Chondrocyte (in vitro differentiated cells): Measurements from ENCODE around the gene CHPF2. TPM values are rescaled to one million over a fixed set of nuclear protein-coding genes. Genes with fewer than 3 reads are reported as not detected.

Experiments used
- DNase-seq: peaks from one replicate; pipeline ENCODE4 v3.0.0; 2021; ENCODE audit warnings: mixed read lengths, low spot score
- H3K27ac Mint-ChIP-seq: one replicate; pipeline ENCODE4 v1.8.0; 2021; ENCODE audit warnings: mild to moderate bottlenecking, moderate library complexity, mixed read lengths; ENCODE audit not compliant: unreplicated experiment
- H3K27me3 Mint-ChIP-seq: 2 replicates; pipeline ENCODE4 v1.8.0; 2021; ENCODE audit warnings: low read depth, mixed read lengths
- H3K36me3 Mint-ChIP-seq: 2 replicates; pipeline ENCODE4 v1.8.0; 2021; ENCODE audit warnings: low read depth, mixed read lengths
- H3K4me1 Mint-ChIP-seq: 2 replicates; pipeline ENCODE4 v1.8.0; 2021; ENCODE audit warnings: low read depth, mild to moderate bottlenecking, mixed read lengths
- H3K4me3 Mint-ChIP-seq: one replicate; pipeline ENCODE4 v1.8.0; 2021; ENCODE audit warnings: mild to moderate bottlenecking, moderate library complexity, mixed read lengths; ENCODE audit not compliant: unreplicated experiment
- H3K9me3 Mint-ChIP-seq: 2 replicates; pipeline ENCODE4 v1.8.0; 2021; ENCODE audit warnings: low read depth, mixed read lengths
- total RNA-seq: library from RNA; stranded (reverse); gene quantifications from 3 replicates; pipeline ENCODE4 v1.2.1, GENCODE V29; 2021
- TF ChIP-seq, protein P1 (sequence below): fragments of 200-600 bp; sonication (generic); IDR thresholded peaks from 2 replicates; pipeline ENCODE4 v1.5.0; 2021; ENCODE audit warnings: antibody characterized with exemption, mild to moderate bottlenecking, moderate library complexity

Gene CHPF2
- total RNA-seq, 1 donor from 2014 or later: 98.3 TPM

DNA sequence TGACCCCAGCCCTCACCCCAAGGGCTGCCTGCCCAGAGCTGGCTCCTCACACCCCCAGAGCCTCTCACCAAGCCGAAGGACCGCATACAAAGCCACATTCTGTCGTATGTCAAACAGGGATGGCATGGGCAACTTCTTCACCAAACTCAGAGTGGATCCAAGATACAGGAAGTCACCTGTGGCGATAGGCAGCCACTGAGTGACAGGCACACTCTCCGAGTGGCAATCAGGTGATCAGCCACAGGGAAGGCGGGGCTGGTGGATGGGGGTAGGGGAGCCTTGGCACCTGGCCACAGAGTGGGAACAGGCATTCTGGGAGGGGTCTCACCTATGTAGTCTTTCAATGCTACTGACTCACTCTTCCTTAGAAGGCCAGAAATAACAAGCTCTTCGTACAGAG lies 38.1 kb upstream of the CHPF2 start:
- Mint-ChIP-seq H3K36me3 (no peaks in the 10 kb centered on the region), H3K27ac (no peak overlapping the region), H3K27me3 (peaks cover 30% of the 10 kb centered on the region), H3K4me3 (no peak overlapping the region), H3K4me1 (no peaks in the 10 kb centered on the region), H3K9me3 (no peaks in the 10 kb centered on the region)
- TF ChIP-seq, protein P1, sequence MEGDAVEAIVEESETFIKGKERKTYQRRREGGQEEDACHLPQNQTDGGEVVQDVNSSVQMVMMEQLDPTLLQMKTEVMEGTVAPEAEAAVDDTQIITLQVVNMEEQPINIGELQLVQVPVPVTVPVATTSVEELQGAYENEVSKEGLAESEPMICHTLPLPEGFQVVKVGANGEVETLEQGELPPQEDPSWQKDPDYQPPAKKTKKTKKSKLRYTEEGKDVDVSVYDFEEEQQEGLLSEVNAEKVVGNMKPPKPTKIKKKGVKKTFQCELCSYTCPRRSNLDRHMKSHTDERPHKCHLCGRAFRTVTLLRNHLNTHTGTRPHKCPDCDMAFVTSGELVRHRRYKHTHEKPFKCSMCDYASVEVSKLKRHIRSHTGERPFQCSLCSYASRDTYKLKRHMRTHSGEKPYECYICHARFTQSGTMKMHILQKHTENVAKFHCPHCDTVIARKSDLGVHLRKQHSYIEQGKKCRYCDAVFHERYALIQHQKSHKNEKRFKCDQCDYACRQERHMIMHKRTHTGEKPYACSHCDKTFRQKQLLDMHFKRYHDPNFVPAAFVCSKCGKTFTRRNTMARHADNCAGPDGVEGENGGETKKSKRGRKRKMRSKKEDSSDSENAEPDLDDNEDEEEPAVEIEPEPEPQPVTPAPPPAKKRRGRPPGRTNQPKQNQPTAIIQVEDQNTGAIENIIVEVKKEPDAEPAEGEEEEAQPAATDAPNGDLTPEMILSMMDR: no peak
- DNase-seq: no peak

DNA sequence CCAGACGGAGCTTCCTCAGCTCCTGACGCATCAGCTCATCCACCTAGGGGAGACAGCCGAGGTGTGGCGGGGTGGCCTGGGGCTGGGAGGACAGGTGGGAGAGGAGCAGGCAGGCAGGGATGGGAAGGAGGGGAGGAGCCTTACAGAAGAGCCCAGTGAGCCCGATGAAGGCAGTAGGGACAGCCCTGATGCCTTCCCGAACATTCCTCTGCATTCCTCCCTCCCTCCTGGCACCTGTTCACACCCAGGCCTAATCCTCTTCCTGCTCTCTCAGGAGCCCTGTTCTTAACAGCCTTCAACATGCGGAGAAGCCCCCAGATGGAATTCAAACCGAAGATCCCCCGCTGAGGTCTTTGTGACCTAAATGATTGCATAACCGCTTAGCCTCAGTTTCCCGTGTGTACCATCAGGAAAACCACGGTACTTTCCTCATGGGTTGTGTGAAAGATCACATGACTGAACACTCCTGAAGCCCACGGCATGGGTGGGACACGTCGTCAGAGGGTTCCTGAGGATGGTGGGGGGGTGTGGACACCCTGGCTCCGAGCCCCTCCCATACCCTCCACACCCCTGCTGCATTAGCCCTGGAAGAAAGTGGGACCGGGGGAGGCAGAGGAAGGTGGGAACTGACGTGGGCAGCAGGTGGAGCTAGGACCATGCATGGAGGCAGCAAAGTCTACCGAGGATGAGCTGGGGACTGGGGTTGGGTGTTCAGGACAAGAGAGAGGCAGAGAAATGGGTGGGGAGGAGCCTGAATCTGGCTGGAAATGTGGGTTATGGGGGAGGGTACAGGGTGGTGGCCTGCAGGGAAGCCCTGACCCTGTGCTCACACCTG lies 36.5 kb upstream of the CHPF2 start:
- TF ChIP-seq, protein P1: no peak
- DNase-seq: no peak
- Mint-ChIP-seq H3K4me3 (no peak overlapping the region), H3K27me3 (peaks cover 18% of the 10 kb centered on the region), H3K36me3 (no peaks in the 10 kb centered on the region), H3K4me1 (no peaks in the 10 kb centered on the region), H3K27ac (no peak overlapping the region), H3K9me3 (no peaks in the 10 kb centered on the region)

DNA sequence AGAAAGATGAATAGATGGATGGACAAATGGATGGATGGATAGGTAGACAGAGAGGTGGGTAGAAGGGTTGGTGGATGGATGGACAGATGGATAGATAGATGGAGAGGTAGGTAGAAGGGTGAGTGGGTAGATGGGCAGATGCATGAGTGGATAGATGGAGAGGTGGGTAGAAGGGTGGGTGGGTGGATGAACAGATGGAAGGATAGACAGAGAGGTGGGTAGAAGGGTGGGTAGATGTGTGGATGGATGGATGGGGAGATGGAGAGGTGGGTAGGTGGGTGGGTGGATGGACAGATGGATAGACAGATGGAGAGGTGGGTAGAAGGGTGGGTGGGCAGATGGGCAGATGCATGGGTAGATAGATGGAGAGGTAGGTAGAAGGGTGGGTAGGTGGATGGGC lies 34.4 kb upstream of the CHPF2 start:
- no peaks in the 10 kb centered on the region for H3K4me1 Mint-ChIP-seq
- H3K4me3 Mint-ChIP-seq: no peak overlapping the region
- DNase-seq: no peak
- H3K27me3 Mint-ChIP-seq: peaks cover 29% of the 10 kb centered on the region
- no peak overlapping the region for H3K27ac Mint-ChIP-seq
- H3K9me3 Mint-ChIP-seq: no peaks in the 10 kb centered on the region
- TF ChIP-seq, protein P1: no peak
- no peaks in the 10 kb centered on the region for H3K36me3 Mint-ChIP-seq

DNA sequence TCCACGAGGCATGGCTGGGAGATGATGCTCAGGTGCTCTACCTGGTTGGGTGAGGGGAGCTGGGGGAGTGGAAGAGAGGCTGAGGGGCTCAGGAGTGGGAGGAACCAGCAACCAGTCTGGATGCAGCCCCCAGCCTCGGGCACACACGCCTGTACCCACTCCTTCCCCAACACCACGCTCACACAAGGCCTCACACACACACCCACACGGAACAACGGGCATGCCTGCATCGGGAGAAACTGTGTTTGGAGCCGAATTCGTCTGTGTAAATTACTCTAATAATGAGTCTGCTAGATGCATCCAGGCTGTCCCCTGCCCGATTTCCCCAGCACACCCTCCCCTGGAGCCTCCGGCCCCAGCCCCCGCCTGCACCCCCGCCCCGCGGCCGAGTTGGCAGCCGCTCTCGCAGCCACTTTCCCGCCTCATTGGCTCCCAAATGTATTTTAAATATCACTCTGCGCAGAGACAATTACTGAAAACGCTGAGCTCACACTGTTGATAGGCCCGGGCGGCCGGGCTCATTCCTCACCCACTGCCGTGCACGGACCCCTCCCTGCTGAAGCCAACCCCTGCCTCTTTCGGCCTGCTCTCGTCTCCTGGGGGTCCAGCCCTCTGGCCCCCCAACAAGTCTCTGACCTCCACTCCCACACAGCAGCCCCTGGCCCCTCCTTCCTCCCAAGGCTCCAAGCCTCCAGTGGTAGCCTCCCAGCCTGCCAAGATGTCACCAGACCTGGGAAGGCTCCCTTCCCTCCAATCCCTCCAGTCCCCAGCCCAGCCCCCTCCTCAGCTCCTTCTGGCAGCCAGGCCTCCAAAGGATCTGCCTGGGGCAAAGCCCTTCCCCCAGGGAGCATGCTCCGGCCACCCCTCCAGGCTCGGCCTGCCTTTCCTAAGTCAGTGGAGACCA lies 33.1 kb upstream of the CHPF2 start:
- H3K27ac Mint-ChIP-seq: no peak overlapping the region
- no peak for DNase-seq
- H3K4me1 Mint-ChIP-seq: no peaks in the 10 kb centered on the region
- no peaks in the 10 kb centered on the region for H3K9me3 Mint-ChIP-seq
- H3K36me3 Mint-ChIP-seq: no peaks in the 10 kb centered on the region
- peaks cover 34% of the 10 kb centered on the region for H3K27me3 Mint-ChIP-seq
- no peak overlapping the region for H3K4me3 Mint-ChIP-seq
- TF ChIP-seq, protein P1: no peak

DNA sequence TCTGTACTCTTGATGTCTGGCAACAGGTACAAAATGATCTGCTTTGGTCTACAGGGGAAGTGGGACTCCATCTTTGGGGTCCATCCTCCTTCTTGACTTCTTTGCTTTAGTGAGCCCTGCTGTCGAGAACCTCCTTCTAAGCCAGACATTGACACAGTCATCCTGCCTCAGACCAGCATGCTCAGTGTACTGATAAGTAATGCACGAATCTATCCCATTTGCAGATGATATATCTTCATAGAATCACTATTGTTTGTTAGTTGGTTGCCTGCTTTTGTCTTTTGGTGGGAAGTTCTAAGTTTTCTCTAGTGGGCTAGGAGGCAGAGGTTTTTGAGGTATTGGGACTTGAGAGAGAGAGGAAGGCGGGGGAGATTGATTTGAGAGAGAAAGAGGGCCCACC lies 30.9 kb upstream of the CHPF2 start:
- H3K36me3 Mint-ChIP-seq: no peaks in the 10 kb centered on the region
- no peak for DNase-seq
- no peaks in the 10 kb centered on the region for H3K9me3 Mint-ChIP-seq
- no peak overlapping the region for H3K4me3 Mint-ChIP-seq
- TF ChIP-seq, protein P1: no peak
- no peaks in the 10 kb centered on the region for H3K4me1 Mint-ChIP-seq
- no peak overlapping the region for H3K27ac Mint-ChIP-seq
- H3K27me3 Mint-ChIP-seq: peaks cover 35% of the 10 kb centered on the region
